ENCODE data around the gene ZNF512.

GRCh38 chr2:27569398-27569797 is 13.4 kb upstream of the ZNF512 start:
- TF ChIP-seq REST (IDR thresholded peaks at IDR 0.05; ENCODE audit: insufficient read depth in 1 of 2, low read depth in 2 of 2, low read length in 2 of 2) (no peak), POLR2AphosphoS5 (IDR thresholded peaks at IDR 0.05; ENCODE audit: low read depth, low read length) (no peak), FOXP2 (optimal IDR thresholded peaks at IDR 0.05; ENCODE audit: borderline replicate concordance, extremely low read depth, extremely low read length, insufficient read depth) (no peak), SIN3A (IDR thresholded peaks at IDR 0.05; ENCODE audit: borderline replicate concordance, insufficient read depth, low read length) (no peak)
